ENCODE data around the gene GPBAR1. TPM values are rescaled to one million over a fixed set of nuclear protein-coding genes. Genes with fewer than 3 reads are reported as not detected.

The GPBAR1 gene
- 1 to 10 TPM; 1.4 to 3.0 (median 2.0) TPM for polyA plus RNA-seq (ENCODE audit: insufficient read length in 4 of 4)

- peak in 1 of 4 donors; percentile 67 for DNase-seq (ENCODE audit: low read depth in 4 of 4, low spot score in 2 of 4)
These were observed at the start of gene GPBAR1 for GRCh38 chr2:218260742-218261422. GPBAR1 (plus strand) TSS chr2:218261015; CDS start chr2:218262725, 1,710 bp downstream.

- DNase-seq (ENCODE audit: low read depth in 4 of 4, low spot score in 2 of 4): no peak
These were observed 46.7 kb upstream of the GPBAR1 start for GRCh38 chr2:218214116-218214515.

GRCh38 chr2:218216336-218216673, 44.5 kb upstream of the GPBAR1 start:
- DNase-seq (ENCODE audit: low read depth in 4 of 4, low spot score in 2 of 4): no peak

GRCh38 chr2:218216674-218217359, 44.0 kb upstream of the GPBAR1 start, which contains the start of gene ARPC2:
ARPC2 (plus strand) TSS chr2:218217189; CDS start chr2:218217471, 282 bp downstream.
- peak; percentile 84 to 95 (median 89) for DNase-seq (ENCODE audit: low read depth in 4 of 4, low spot score in 2 of 4)

GRCh38 chr2:218217360-218218267, 43.2 kb upstream of the GPBAR1 start:
- DNase-seq (ENCODE audit: low read depth in 4 of 4, low spot score in 2 of 4): peak in 1 of 4 donors; percentile 13

- DNase-seq (ENCODE audit: low read depth in 4 of 4, low spot score in 2 of 4): no peak
These were observed 42.3 kb upstream of the GPBAR1 start for GRCh38 chr2:218218268-218219185.

GRCh38 chr2:218219934-218220333, 40.9 kb upstream of the GPBAR1 start:
- no peak for DNase-seq (ENCODE audit: low read depth in 4 of 4, low spot score in 2 of 4)

GRCh38 chr2:218221000-218221399, 39.8 kb upstream of the GPBAR1 start:
- DNase-seq (ENCODE audit: low read depth in 4 of 4, low spot score in 2 of 4): no peak

- no peak for DNase-seq (ENCODE audit: low read depth in 4 of 4, low spot score in 2 of 4)
These were observed 37.8 kb upstream of the GPBAR1 start for GRCh38 chr2:218223046-218223445.

- no peak for DNase-seq (ENCODE audit: low read depth in 4 of 4, low spot score in 2 of 4)
These were observed 36.6 kb upstream of the GPBAR1 start for GRCh38 chr2:218224186-218224585.

GRCh38 chr2:218226903-218227302, 33.9 kb upstream of the GPBAR1 start:
- no peak for DNase-seq (ENCODE audit: low read depth in 4 of 4, low spot score in 2 of 4)

GRCh38 chr2:218228366-218229090, 32.3 kb upstream of the GPBAR1 start:
- no peak for DNase-seq (ENCODE audit: low read depth in 4 of 4, low spot score in 2 of 4)

- no peak for DNase-seq (ENCODE audit: low read depth in 4 of 4, low spot score in 2 of 4)
These were observed 31.6 kb upstream of the GPBAR1 start for GRCh38 chr2:218229239-218229638.

- no peak for DNase-seq (ENCODE audit: low read depth in 4 of 4, low spot score in 2 of 4)
These were observed 31.0 kb upstream of the GPBAR1 start for GRCh38 chr2:218229851-218230250.

GRCh38 chr2:218230882-218231281, 29.9 kb upstream of the GPBAR1 start:
- no peak for DNase-seq (ENCODE audit: low read depth in 4 of 4, low spot score in 2 of 4)

GRCh38 chr2:218233543-218233942, 27.3 kb upstream of the GPBAR1 start:
- DNase-seq (ENCODE audit: low read depth in 4 of 4, low spot score in 2 of 4): no peak

- no peak for DNase-seq (ENCODE audit: low read depth in 4 of 4, low spot score in 2 of 4)
These were observed 26.3 kb upstream of the GPBAR1 start for GRCh38 chr2:218234521-218234920.

- DNase-seq (ENCODE audit: low read depth in 4 of 4, low spot score in 2 of 4): no peak
These were observed 25.8 kb upstream of the GPBAR1 start for GRCh38 chr2:218235017-218235416.

GRCh38 chr2:218236829-218237228, 24.0 kb upstream of the GPBAR1 start:
- DNase-seq (ENCODE audit: low read depth in 4 of 4, low spot score in 2 of 4): no peak
